HG02840 (cell line): ENCODE measurements around the gene ADGRF1.

Source experiments
- ATAC-seq: cut with Tn5 transposase; IDR thresholded peaks from one replicate; pipeline ENCODE4 v1.9.1; 2021; ENCODE audit warnings: mild to moderate bottlenecking, moderate library complexity, moderate number of reproducible peaks; ENCODE audit not compliant: unreplicated experiment, low FRiP score

The ADGRF1 gene

GRCh38 chr6:46989398-46989797, 52.7 kb downstream of the ADGRF1 start:
- ATAC-seq = no peak

DNA sequence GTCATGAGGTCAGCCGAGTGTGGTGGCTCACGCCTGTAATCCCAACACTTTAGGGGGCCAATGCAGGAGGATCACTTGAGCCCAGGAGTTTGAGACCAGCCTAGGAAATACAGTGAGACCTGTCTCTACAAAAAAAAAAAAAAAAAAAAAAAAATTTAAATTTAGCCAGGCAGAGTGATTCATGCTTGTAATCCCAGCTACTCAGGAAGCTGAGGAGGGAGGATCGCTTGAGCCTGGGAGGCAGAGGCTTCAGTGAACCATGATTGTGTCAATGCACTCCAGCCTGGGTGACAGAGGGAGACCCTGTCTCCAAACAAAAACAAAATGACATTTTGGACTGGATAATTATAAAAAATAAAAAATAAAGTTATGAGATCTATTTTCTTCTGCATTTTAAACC, 56.2 kb downstream of the ADGRF1 start:
- ATAC-seq = no peak

GRCh38 chr6:46983007-46983411, 59.1 kb downstream of the ADGRF1 start:
- ATAC-seq = no peak

DNA sequence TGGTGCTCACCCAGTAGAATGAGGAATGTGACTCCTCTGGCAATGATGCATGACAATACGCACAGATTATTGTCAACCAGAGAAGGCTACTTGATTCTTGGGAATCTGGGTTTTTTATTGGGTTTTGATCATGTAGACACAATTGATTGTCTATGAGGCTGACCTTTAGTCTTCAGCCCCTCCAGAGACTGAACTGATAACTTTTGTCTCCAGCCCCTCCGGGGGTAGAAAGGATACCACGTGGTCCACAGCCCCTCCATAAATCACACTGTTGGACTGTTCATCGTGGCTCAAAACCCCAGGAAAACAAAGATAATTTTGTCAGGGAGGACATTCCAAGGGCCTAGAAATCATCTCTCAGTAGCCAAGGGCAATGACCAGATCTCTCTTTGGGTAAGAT, 62.9 kb downstream of the ADGRF1 start:
- no peak for ATAC-seq

DNA sequence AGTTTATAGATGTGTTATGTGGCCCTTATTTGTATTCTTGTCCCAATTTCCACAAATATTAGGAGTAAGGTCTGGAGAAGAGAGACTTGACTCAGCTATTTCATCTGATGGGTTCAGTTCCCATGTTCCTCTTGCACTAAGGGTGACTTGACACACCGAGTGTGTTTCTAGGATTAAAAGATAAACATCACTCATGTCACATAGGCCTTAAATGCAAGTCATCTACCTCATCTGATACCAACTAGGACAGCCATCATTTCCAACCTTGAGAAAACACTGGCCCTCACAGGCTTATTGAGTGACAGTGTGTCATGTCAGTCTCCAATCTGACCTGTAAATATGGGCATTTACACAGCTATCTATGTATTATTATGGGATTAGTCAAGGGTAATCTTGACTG, 67.3 kb downstream of the ADGRF1 start:
- ATAC-seq = no peak

GRCh38 chr6:46973029-46973428, 69.1 kb downstream of the ADGRF1 start:
- no peak for ATAC-seq

DNA sequence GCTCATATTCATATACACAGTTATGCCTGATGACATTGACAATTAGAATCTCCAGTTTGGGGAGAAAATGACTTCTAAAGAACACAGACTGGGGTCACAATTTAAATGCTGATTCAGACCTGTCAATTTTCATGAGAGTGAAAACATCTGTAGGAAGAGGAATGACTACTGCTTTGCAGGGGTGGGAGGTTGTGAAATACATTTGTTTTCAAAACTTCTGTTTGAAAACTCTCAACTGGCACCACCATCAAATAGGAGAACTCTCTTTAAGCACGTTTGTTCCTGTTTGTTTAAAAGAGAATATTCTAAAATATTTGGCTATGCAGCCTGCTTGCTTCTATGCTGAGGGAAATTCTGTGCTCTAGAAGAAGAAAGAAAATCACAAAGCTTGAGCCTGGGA, 69.6 kb downstream of the ADGRF1 start:
- no peak for ATAC-seq

- no peak for ATAC-seq
Observed at GRCh38 chr6:46969206-46969605, 72.9 kb downstream of the ADGRF1 start.

- no peak for ATAC-seq
Observed at GRCh38 chr6:46967826-46968349, 74.2 kb downstream of the ADGRF1 start.

DNA sequence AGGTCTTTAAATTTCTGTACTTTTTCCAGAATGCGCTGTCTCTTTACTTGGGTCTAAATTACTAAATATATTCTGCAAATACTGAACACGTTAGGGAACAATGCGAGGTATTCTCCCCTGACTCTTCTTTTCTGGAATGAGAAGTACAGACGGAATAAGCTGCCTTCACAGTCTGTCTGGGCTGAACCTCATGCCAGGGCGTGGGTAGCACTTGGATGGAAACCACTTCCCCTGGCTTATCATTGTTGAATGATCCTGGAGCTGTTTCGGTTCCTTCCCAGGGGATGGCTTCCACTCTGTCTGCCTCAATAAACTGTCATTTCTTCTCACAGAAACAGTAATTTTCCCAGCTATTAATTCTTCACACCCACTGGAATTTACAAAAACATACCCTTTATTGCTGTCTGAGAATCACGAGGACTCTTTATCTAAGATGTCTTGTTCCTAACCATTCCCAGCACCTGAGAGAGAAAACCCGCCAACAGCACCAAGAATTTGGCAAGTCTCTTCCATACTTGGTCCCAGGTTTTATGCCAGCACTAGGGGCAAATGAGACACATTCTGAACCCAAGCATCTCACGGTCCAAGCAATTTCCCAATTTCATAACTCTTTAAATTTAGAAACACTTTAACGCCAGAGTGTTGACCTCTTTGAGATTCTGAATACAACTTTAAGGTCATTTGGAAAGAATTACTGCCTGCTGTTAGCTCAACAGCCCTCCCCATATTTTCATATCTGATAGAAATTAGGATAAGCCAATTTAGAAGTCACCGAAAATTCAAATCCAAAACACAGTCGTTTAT, 77.2 kb downstream of the ADGRF1 start:
- ATAC-seq = no peak

- ATAC-seq = no peak
Observed at GRCh38 chr6:46963626-46964025, 78.5 kb downstream of the ADGRF1 start.

GRCh38 chr6:46963039-46963438, 79.1 kb downstream of the ADGRF1 start:
- no peak for ATAC-seq

DNA sequence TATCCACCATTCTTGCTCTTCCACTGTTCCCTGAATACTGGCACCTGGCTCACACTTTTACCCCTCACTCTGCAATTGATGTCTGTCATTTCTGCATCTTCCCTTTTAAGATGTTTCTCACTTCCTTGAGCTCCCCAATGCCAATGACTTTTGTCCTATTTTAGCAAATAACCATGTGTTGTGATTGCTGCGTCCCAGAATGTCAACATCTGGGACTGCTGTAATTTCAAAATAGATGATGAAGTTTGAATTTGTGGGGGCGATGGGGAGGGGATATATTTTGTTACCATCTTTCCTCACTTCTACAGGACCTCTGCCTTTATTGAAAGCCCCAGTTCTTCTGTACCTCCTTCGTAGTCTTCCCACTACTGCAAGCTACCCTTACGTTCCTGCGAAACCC, 80.4 kb downstream of the ADGRF1 start:
- no peak for ATAC-seq

GRCh38 chr6:46961232-46961631, 80.9 kb downstream of the ADGRF1 start:
- no peak for ATAC-seq

GRCh38 chr6:46959419-46959818, 82.7 kb downstream of the ADGRF1 start:
- no peak for ATAC-seq

- ATAC-seq = no peak
Observed at GRCh38 chr6:46956409-46956808, 85.7 kb downstream of the ADGRF1 start.

GRCh38 chr6:46954837-46955451, 87.2 kb downstream of the ADGRF1 start:
- no peak for ATAC-seq

GRCh38 chr6:46953921-46954320, 88.2 kb downstream of the ADGRF1 start:
- ATAC-seq = no peak

GRCh38 chr6:46949632-46950280, 92.4 kb downstream of the ADGRF1 start:
- no peak for ATAC-seq

DNA sequence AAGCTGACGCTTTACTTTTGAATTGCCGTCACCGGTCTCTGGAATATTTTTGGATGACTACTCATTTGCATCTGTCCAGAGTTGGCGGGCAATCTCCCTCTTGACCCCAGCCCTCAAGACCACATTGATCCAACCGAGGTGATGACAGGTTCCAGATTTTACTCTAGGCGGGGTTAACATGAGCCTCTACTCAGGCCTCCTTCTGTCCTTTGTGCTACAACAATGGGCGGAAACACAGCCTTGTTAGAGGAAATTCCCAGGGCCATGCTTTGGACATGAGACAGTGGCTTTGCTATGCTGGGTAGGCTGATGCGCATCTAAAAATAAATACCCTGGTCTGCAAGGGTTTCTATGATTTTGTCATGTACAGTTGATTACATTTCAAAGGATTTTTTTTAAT, 93.4 kb downstream of the ADGRF1 start:
- no peak for ATAC-seq
